CD14-positive monocyte (primary cell): ENCODE results near the gene SCN2B. TPM values are rescaled to one million over a fixed set of nuclear protein-coding genes. Genes with fewer than 3 reads are reported as not detected.
"Not testable (repeated sequence)": the region's sequence is repeated elsewhere in the genome, so short reads cannot be mapped to it uniquely, and the experiment has no call there.

Experiments used
- DNase-seq, 3 donors: peaks; one replicate each; pipeline ENCODE4 v3.0.0-alpha.2; 2011 to 2022
- H2AFZ ChIP-seq: 2 replicates; pipeline ENCODE4 v1.6.0; 2012; ENCODE audit warnings: mild to moderate bottlenecking, low read depth, low read length, inconsistent platforms; ENCODE audit not compliant: insufficient read depth, poor library complexity, severe bottlenecking
- H3K27ac ChIP-seq, 2 donors: 1 replicate in 1 of 2; 2 replicates in 1 of 2; pipeline ENCODE4 v1.5.1; 2012 to 2013; ENCODE audit warnings: low read length in 2 of 2, control low read depth in 1 of 2, inconsistent platforms in 1 of 2, low read depth in 1 of 2, mild to moderate bottlenecking in 1 of 2
- H3K27me3 ChIP-seq, 2 donors: one replicate each; pipeline versions ENCODE4 v1.6.0 to v1.6.1; 2011 to 2013; ENCODE audit warnings: low read length in 2 of 2; ENCODE audit not compliant: control insufficient read depth in 2 of 2, insufficient read depth in 2 of 2
- H3K36me3 ChIP-seq, 2 donors: replicated peaks in 1 of 2; 1 replicate in 1 of 2; 2 replicates in 1 of 2; pipeline versions ENCODE4 v1.5.1 to v1.6.1; 2012 to 2013; ENCODE audit warnings: low read length in 2 of 2, control low read depth in 1 of 2, inconsistent platforms in 1 of 2, mild to moderate bottlenecking in 1 of 2; ENCODE audit not compliant: insufficient read depth in 2 of 2, control insufficient read depth in 1 of 2
- H3K4me1 ChIP-seq, 2 donors: 1 replicate in 1 of 2; 2 replicates in 1 of 2; pipeline versions ENCODE4 v1.5.1 to v1.6.1; 2012 to 2013; ENCODE audit warnings: low read length in 2 of 2, control low read depth in 1 of 2, inconsistent platforms in 1 of 2, mild to moderate bottlenecking in 1 of 2, moderate library complexity in 1 of 2; ENCODE audit not compliant: insufficient read depth in 2 of 2, control insufficient read depth in 1 of 2
- H3K4me2 ChIP-seq: replicated peaks from 2 replicates; pipeline ENCODE3; 2012; ENCODE audit warnings: low read length, moderate library complexity, mild to moderate bottlenecking; ENCODE audit not compliant: poor library complexity, severe bottlenecking; ENCODE audit errors: extremely low read depth
- H3K4me3 ChIP-seq, 3 experiments: fragments of 200-600 bp in 1 of 3; sonication (generic) in 1 of 3; replicated peaks in 1 of 3; 1 replicate in 2 of 3; 2 replicates in 1 of 3; pipeline ENCODE4 v1.5.1; 2011 to 2013; ENCODE audit warnings: low read length in 3 of 3, mild to moderate bottlenecking in 3 of 3, control low read depth in 2 of 3, low read depth in 2 of 3, inconsistent platforms in 1 of 3, moderate library complexity in 1 of 3
- H3K79me2 ChIP-seq: 2 replicates; pipeline ENCODE4 v1.6.0; 2012; ENCODE audit warnings: mild to moderate bottlenecking, control low read depth, inconsistent platforms, low read length, moderate library complexity; ENCODE audit not compliant: insufficient read depth
- H3K9ac ChIP-seq: 2 replicates; pipeline ENCODE4 v1.6.0; 2017; ENCODE audit warnings: low read length, mild to moderate bottlenecking; ENCODE audit not compliant: insufficient read depth, poor library complexity, severe bottlenecking
- H3K9me3 ChIP-seq, 2 donors: replicated peaks in 1 of 2; 1 replicate in 1 of 2; 2 replicates in 1 of 2; pipeline versions ENCODE4 v1.5.1 to v1.6.1; 2012 to 2013; ENCODE audit warnings: low read length in 2 of 2, control low read depth in 1 of 2; ENCODE audit not compliant: control insufficient read depth in 1 of 2, insufficient read depth in 1 of 2
- H4K20me1 ChIP-seq: 2 replicates; pipeline ENCODE4 v1.6.0; 2012; ENCODE audit warnings: mild to moderate bottlenecking, low read length, control low read depth, moderate library complexity; ENCODE audit not compliant: insufficient read depth
- H3K27ac Mint-ChIP-seq, 7 donors: one replicate each; pipeline ENCODE4 v1.8.0; 2020; ENCODE audit warnings: mild to moderate bottlenecking in 7 of 7, mixed read lengths in 7 of 7, moderate library complexity in 6 of 7, inconsistent platforms in 2 of 7
- H3K27me3 Mint-ChIP-seq, 3 donors: one replicate each; pipeline ENCODE4 v1.8.0; 2021 to 2022; ENCODE audit warnings: low read depth in 3 of 3, mild to moderate bottlenecking in 3 of 3, mixed read lengths in 3 of 3, moderate library complexity in 3 of 3, inconsistent platforms in 1 of 3
- H3K36me3 Mint-ChIP-seq, 2 donors: one replicate each; pipeline ENCODE4 v1.8.0; 2020; ENCODE audit warnings: mixed read lengths in 2 of 2, inconsistent platforms in 1 of 2, mild to moderate bottlenecking in 1 of 2
- H3K4me1 Mint-ChIP-seq: one replicate; pipeline ENCODE4 v1.8.0; 2020; ENCODE audit warnings: mild to moderate bottlenecking, mixed read lengths
- H3K4me3 Mint-ChIP-seq, 2 donors: one replicate each; pipeline ENCODE4 v1.8.0; 2020; ENCODE audit warnings: mild to moderate bottlenecking in 2 of 2, mixed read lengths in 2 of 2, moderate library complexity in 1 of 2
- H3K9me3 Mint-ChIP-seq, 7 donors: one replicate each; pipeline ENCODE4 v1.8.0; 2020 to 2022; ENCODE audit warnings: mixed read lengths in 7 of 7, mild to moderate bottlenecking in 6 of 7, moderate library complexity in 6 of 7, inconsistent platforms in 2 of 7
- CTCF ChIP-seq: fragments of 200-600 bp; IDR thresholded peaks from one replicate; pipeline ENCODE4 v1.8.0; 2022; ENCODE audit warnings: antibody characterized with exemption, mild to moderate bottlenecking
- WGBS: methylation state at CpG from one replicate; pipeline ENCODE4 v1.1.5; 2013; ENCODE audit warnings: missing lambda C conversion rate; ENCODE audit not compliant: insufficient coverage; 5-methylcytosine and 5-hydroxymethylcytosine counted together
- intact Hi-C, 2 donors: fragments of 100-400 bp; cut with micrococcal nuclease; formaldehyde crosslinking; loops; one replicate each; pipeline versions ENCODE4 v1.15.0 to v1.15.1; 2023
- polyA plus RNA-seq, 3 donors: library from polyadenylated mRNA; depleted of rRNA in 1 of 3; unstranded in 2 of 3; stranded (reverse) in 1 of 3; fragments of 300-500 nt in 2 of 3; fragments of >200 nt in 1 of 3; fragmentation: Illumina TruSeq in 2 of 3; gene quantifications; 1 replicate in 2 of 3; 2 replicates in 1 of 3; pipeline ENCODE4 v1.2.3, GENCODE V29; 2012 to 2021

Gene SCN2B
- polyA plus RNA-seq, 3 donors = 0.01 TPM; not detected in 2

DNA sequence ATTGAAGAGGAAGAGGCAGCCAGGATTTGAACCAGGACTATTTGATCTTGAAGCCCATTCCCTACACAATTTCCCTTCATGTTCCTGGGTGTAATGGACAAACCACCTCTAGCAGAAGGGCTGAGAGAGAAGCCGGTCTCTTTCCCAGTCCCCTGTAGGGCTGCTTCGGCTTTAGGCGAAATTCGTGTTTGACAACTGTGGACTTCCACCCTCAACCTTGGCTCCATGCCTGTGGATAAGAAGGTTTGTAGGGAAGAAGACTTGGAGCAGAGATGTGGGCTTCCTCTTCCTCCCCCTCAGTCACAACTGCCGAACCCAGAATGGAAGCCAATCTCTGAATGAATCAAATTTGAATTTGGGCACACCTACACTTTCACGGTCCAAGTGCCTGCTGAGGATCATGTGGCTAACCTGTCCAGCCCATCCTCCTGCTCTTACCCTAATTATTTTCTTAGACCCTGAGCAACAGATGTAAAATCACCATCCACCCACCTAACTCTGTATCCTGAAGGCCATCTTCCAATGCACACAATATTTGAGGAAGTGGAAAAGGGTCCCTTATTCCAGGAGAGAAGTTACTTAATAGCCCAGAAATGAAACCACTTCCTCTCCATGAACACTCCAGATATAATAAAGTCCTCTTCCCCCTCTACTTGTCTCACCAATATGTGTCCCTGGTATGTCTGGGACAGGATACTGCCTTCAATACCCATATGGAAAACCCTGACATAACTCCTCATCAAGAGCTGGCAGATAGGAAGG lies 10.1 kb upstream of the SCN2B start:
- Histone ChIP-seq H2AFZ (no peak overlapping the region), H4K20me1 (no peaks in the 10 kb centered on the region), H3K4me1 (peaks cover 58 to 62% of the 10 kb centered on the region in 2 donors), H3K79me2 (no peaks in the 10 kb centered on the region), H3K9me3 (no peaks in the 10 kb centered on the region), H3K4me2 (peak overlapping the region; percentile 53), H3K27me3 (no peaks in the 10 kb centered on the region), H3K27ac (peak overlapping the region in 1 of 2 donors; percentile 24), H3K9ac (no peak overlapping the region), H3K36me3 (no peaks in the 10 kb centered on the region), H3K4me3 (peak overlapping the region in 1 of 3 experiments; percentile 55)
- no peak for TF ChIP-seq CTCF
- intact Hi-C loops = loop anchor here in 1 of 2 donors (5.0 kb wide), 1 partner anchor 39 kb away; no protein-coding TSS in a partner anchor
- DNase-seq = peak in 2 of 3 donors; percentile 66 to 71
- H3K9me3 Mint-ChIP-seq = peaks cover 0 to 10% (median 3%) of the 10 kb centered on the region in 7 donors
- WGBS = 14% methylated on average over 1 of the region's 6 CpGs
- peak overlapping the region in 1 of 2 donors; percentile 75 for H3K4me3 Mint-ChIP-seq
- H3K36me3 Mint-ChIP-seq = peaks cover 0 to 2% of the 10 kb centered on the region in 2 donors
- H3K4me1 Mint-ChIP-seq = peaks cover 61% of the 10 kb centered on the region
- no peaks in the 10 kb centered on the region for H3K27me3 Mint-ChIP-seq
- peak overlapping the region; percentile 3 to 79 (median 61) for H3K27ac Mint-ChIP-seq

- WGBS = 73% methylated on average over 3 of the region's 12 CpGs
- peak overlapping the region; percentile 83 to 97 (median 93) for H3K27ac Mint-ChIP-seq
- H3K36me3 Mint-ChIP-seq = no peaks in the 10 kb centered on the region
- H3K79me2 ChIP-seq = no peaks in the 10 kb centered on the region
- no peaks in the 10 kb centered on the region for H3K27me3 ChIP-seq
- TF ChIP-seq CTCF = no peak
- peak overlapping the region; percentile 73 for H3K4me2 ChIP-seq
- H3K9ac ChIP-seq = peak overlapping the region; percentile 10
- peak overlapping the region; percentile 12 to 80 for H3K4me3 Mint-ChIP-seq
- peak; percentile 71 to 82 (median 79) for DNase-seq
- peaks cover 74% of the 10 kb centered on the region for H3K4me1 Mint-ChIP-seq
- peaks cover 73 to 78% of the 10 kb centered on the region in 2 donors for H3K4me1 ChIP-seq
- peak overlapping the region; percentile 60 to 87 for H3K27ac ChIP-seq
- H4K20me1 ChIP-seq = no peaks in the 10 kb centered on the region
- no peaks in the 10 kb centered on the region for H3K36me3 ChIP-seq
- intact Hi-C loops = loop anchor here in 1 of 2 donors (5.0 kb wide), 1 partner anchor 38 kb away; no protein-coding TSS in a partner anchor
- H3K9me3 ChIP-seq = no peaks in the 10 kb centered on the region
- H3K9me3 Mint-ChIP-seq = peaks cover 0 to 4% (median 0%) of the 10 kb centered on the region in 7 donors
- H3K27me3 Mint-ChIP-seq = peaks cover 0 to 5% (median under 1%) of the 10 kb centered on the region in 3 donors
- H3K4me3 ChIP-seq = peak overlapping the region in 1 of 3 experiments; percentile 57
- no peak overlapping the region for H2AFZ ChIP-seq
These were observed 8.5 kb upstream of the SCN2B start for GRCh38 chr11:118184784-118185579.

GRCh38 chr11:118183691-118184090 lies 7.3 kb upstream of the SCN2B start:
- H2AFZ ChIP-seq, H3K4me3 ChIP-seq, H3K4me2 ChIP-seq, H3K9me3 Mint-ChIP-seq, intact Hi-C loops, H3K36me3 ChIP-seq, H3K27me3 ChIP-seq, H3K27me3 Mint-ChIP-seq, H3K9ac ChIP-seq, H3K9me3 ChIP-seq, H3K79me2 ChIP-seq, H3K36me3 Mint-ChIP-seq, H4K20me1 ChIP-seq: not testable (repeated sequence)
- no CpG with 5 or more reads among the region's 5 CpGs for WGBS
- H3K27ac Mint-ChIP-seq = peak overlapping the region; percentile 2 to 93 (median 82)
- DNase-seq = peak; percentile 64 to 81 (median 68)
- H3K4me1 Mint-ChIP-seq = peaks cover 77% of the 10 kb centered on the region
- peak overlapping the region in 1 of 2 donors; percentile 39 for H3K27ac ChIP-seq
- peak overlapping the region in 1 of 2 donors; percentile 56 for H3K4me3 Mint-ChIP-seq
- peaks cover 77 to 82% of the 10 kb centered on the region in 2 donors for H3K4me1 ChIP-seq
